Gastroesophageal sphincter (tissue), 3 donors: ENCODE results near the gene CDK4.

Source experiments
- POLR2A ChIP-seq, 2 donors: fragments of 450-650 bp; IDR thresholded peaks; one replicate each; pipeline ENCODE4 v1.6.1; 2017; ENCODE audit warnings: antibody characterized with exemption in 2 of 2, mild to moderate bottlenecking in 2 of 2, moderate library complexity in 1 of 2
- TF ChIP-seq, protein P1 (sequence below), 4 experiments: fragments of 200-600 bp in 2 of 4; fragments of 450-650 bp in 2 of 4; sonication (generic) in 1 of 4; IDR thresholded peaks; one replicate each; pipeline ENCODE4 v1.5.1; 2017 to 2019; ENCODE audit warnings: antibody characterized with exemption in 4 of 4, mild to moderate bottlenecking in 2 of 4, moderate library complexity in 2 of 4

DNA sequence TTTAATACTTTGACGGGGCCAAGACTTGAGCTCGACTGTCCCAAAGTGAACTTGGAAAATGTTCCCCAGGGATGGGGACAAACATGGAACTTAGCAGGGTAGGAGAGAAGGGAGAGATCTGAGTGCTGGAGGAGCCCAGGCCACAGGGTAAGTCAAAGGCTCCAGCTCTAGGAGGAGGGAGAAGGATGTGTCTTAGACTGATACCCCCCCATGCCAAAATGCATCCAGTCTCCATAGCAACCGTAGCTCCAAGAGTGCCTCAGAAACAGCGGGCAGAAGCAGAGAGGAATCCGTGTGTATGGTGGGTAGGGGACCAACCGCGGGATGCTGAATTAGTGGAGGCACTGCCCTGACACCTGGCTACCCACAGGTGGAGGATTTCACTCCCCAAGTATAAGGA is 12.7 kb downstream of the CDK4 start:
- TF ChIP-seq, protein P1, sequence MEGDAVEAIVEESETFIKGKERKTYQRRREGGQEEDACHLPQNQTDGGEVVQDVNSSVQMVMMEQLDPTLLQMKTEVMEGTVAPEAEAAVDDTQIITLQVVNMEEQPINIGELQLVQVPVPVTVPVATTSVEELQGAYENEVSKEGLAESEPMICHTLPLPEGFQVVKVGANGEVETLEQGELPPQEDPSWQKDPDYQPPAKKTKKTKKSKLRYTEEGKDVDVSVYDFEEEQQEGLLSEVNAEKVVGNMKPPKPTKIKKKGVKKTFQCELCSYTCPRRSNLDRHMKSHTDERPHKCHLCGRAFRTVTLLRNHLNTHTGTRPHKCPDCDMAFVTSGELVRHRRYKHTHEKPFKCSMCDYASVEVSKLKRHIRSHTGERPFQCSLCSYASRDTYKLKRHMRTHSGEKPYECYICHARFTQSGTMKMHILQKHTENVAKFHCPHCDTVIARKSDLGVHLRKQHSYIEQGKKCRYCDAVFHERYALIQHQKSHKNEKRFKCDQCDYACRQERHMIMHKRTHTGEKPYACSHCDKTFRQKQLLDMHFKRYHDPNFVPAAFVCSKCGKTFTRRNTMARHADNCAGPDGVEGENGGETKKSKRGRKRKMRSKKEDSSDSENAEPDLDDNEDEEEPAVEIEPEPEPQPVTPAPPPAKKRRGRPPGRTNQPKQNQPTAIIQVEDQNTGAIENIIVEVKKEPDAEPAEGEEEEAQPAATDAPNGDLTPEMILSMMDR (IDR thresholded peaks at IDR 0.05): no peak
- no peak for TF ChIP-seq POLR2A (IDR thresholded peaks at IDR 0.05)
